Transverse colon (tissue), 4 donors: Measurements from ENCODE around the gene SMIM20. TPM values are rescaled to one million over a fixed set of nuclear protein-coding genes. Genes with fewer than 3 reads are reported as not detected.

ENCODE experiments used
- DNase-seq: peaks from one replicate; pipeline ENCODE4 v3.0.0-alpha.2; 2019
- H3K27ac ChIP-seq, 4 donors: fragments of 200-600 bp; sonication (generic); 2 replicates each; pipeline ENCODE4 v1.5.1; 2016 to 2018; ENCODE audit warnings: inconsistent platforms in 4 of 4
- H3K27me3 ChIP-seq: fragments of 200-600 bp; sonication (generic); 2 replicates; pipeline ENCODE4 v1.5.1; 2017; ENCODE audit warnings: inconsistent platforms
- H3K36me3 ChIP-seq, 4 donors: fragments of 200-600 bp; sonication (generic); 2 replicates each; pipeline ENCODE4 v1.5.1; 2017 to 2019; ENCODE audit warnings: inconsistent platforms in 4 of 4
- H3K4me1 ChIP-seq, 4 donors: fragments of 200-600 bp; sonication (generic); 2 replicates each; pipeline ENCODE4 v1.5.1; 2017 to 2020; ENCODE audit warnings: inconsistent platforms in 4 of 4
- H3K4me3 ChIP-seq, 4 donors: fragments of 200-600 bp; sonication (generic); 1 replicate in 1 of 4; 2 replicates in 3 of 4; pipeline versions ENCODE4 v1.5.1 to v1.6.1; 2017 to 2019; ENCODE audit warnings: inconsistent platforms in 4 of 4
- H3K9me3 ChIP-seq, 2 donors: fragments of 200-600 bp; sonication (generic); 2 replicates each; pipeline ENCODE4 v1.5.1; 2017 to 2019; ENCODE audit warnings: inconsistent platforms in 2 of 2
- CTCF ChIP-seq, 5 experiments: fragments of 200-600 bp in 3 of 5; fragments of 450-650 bp in 2 of 5; sonication (generic) in 3 of 5; IDR thresholded peaks; 1 replicate in 2 of 5; 2 replicates in 3 of 5; pipeline ENCODE4 v1.5.1; 2016 to 2017; ENCODE audit warnings: antibody characterized with exemption in 5 of 5, inconsistent platforms in 3 of 5, mild to moderate bottlenecking in 2 of 5, moderate library complexity in 1 of 5
- WGBS, 2 donors: methylation state at CpG; one replicate each; pipeline ENCODE4 v1.1.5; 2018; ENCODE audit warnings: low coverage in 1 of 2; 5-methylcytosine and 5-hydroxymethylcytosine counted together
- in situ Hi-C, 4 donors: fragments of 200-750 bp; cut with MboI; loops; one replicate each; pipeline versions ENCODE4 v1.15.0 to v1.15.1; 2017; ENCODE audit warnings: low sequenced_read_pairs in 3 of 4, low pct_ligation_motif_present in 1 of 4, low pct_unique_long_range_greater_than_20kb in 1 of 4
- intact Hi-C: fragments of 100-400 bp; cut with DNase I; formaldehyde crosslinking; loops from one replicate; pipeline ENCODE4 v1.15.1; 2023; ENCODE audit warnings: low total_unique reads
- total RNA-seq, 4 donors: library from RNA; depleted of rRNA; stranded (reverse); fragments of >200 nt; gene quantifications; one replicate each; pipeline ENCODE4 v1.1.0, GENCODE V29; 2016

The SMIM20 gene
- total RNA-seq, 4 donors from 2014 or later, result 1.8 to 46.8 (median 16.4) TPM

GRCh38 chr4:25978327-25978726 is 64.3 kb downstream of the SMIM20 start:
- no peak for DNase-seq
- Histone ChIP-seq H3K36me3 (no peaks in the 10 kb centered on the region), H3K4me1 (peaks cover 0 to 2% (median 0%) of the 10 kb centered on the region in 4 donors), H3K4me3 (no peak overlapping the region), H3K27ac (no peak overlapping the region), H3K27me3 (no peaks in the 10 kb centered on the region), H3K9me3 (no peaks in the 10 kb centered on the region)
- WGBS, 2 donors, result 72 to 79% methylated on average over 8 of the region's 8 CpGs
- intact Hi-C loops, result no loop called here
- TF ChIP-seq CTCF (IDR thresholded peaks at IDR 0.05), result no peak
- in situ Hi-C loops, result loop anchor here in 1 of 4 donors (25.0 kb wide), 1 partner anchor 434 kb away; no protein-coding TSS in a partner anchor

Other genes starting within 250 kb of the SMIM20 start
- 100 to 1,000 TPM in 2 of 4 donors, 10 to 100 TPM in 2; 51.3 to 128 (median 98.3) TPM for gene SEL1L3, start 51.2 kb upstream of the SMIM20 start, total RNA-seq